IMR-90 (cell line): Measurements from ENCODE around the gene ALOX15. TPM values are rescaled to one million over a fixed set of nuclear protein-coding genes. Genes with fewer than 3 reads are reported as not detected.

Experiments
- ATAC-seq: fragments of 200-7000 bp; cut with Tn5 transposase; 2 replicates; pipeline ENCODE4 v1.9.1; 2020; ENCODE audit warnings: low read depth, mild to moderate bottlenecking, moderate library complexity
- BruUV-seq: library from RNA; stranded (reverse); fragments of 400-500 nt; replicated peaks from 2 replicates; lab custom pipeline; 2021; lab: Mats Ljungman, UMichigan
- CTCF ChIA-PET: fragments of 300-600 bp; formaldehyde crosslinking; extraction: SDS; loops from one replicate; lab custom pipeline; 2021; ENCODE audit warnings: antibody characterized with exemption; lab: Yijun Ruan, JAX
- POLR2A ChIA-PET: fragments of 300-600 bp; sonication (Branson Sonifier 250); formaldehyde crosslinking; loops from one replicate; lab custom pipeline; 2022; ENCODE audit warnings: antibody characterized with exemption; ENCODE audit not compliant: unreplicated experiment; lab: Charles Lee
- DNase-seq: peaks from one replicate; pipeline ENCODE4 v3.0.0; 2013
- H2AFZ ChIP-seq: replicated peaks from 2 replicates; pipeline ENCODE3; 2013; ENCODE audit warnings: low read length, mild to moderate bottlenecking; ENCODE audit not compliant: poor library complexity
- H2AK5ac ChIP-seq: 2 replicates; pipeline ENCODE4 v1.6.1; 2013; ENCODE audit warnings: low read depth, low read length, inconsistent platforms
- H2AK9ac ChIP-seq: replicated peaks from 2 replicates; pipeline ENCODE3; 2013; ENCODE audit warnings: mild to moderate bottlenecking, low read depth, low read length, moderate library complexity; ENCODE audit not compliant: poor library complexity
- H2BK120ac ChIP-seq: 2 replicates; pipeline ENCODE4 v1.6.1; 2013; ENCODE audit warnings: low read depth, low read length, inconsistent platforms
- H2BK15ac ChIP-seq: 3 replicates; pipeline ENCODE4 v1.6.1; 2013; ENCODE audit warnings: low read depth, low read length, inconsistent platforms
- H2BK20ac ChIP-seq: 2 replicates; pipeline ENCODE4 v1.6.1; 2013; ENCODE audit warnings: low read depth, mild to moderate bottlenecking, inconsistent platforms, low read length, moderate library complexity
- H2BK5ac ChIP-seq: 2 replicates; pipeline ENCODE4 v1.6.1; 2013; ENCODE audit warnings: mild to moderate bottlenecking, low read depth, low read length, inconsistent platforms; ENCODE audit not compliant: poor library complexity, severe bottlenecking
- H3K14ac ChIP-seq: replicated peaks from 2 replicates; pipeline ENCODE4 v1.6.1; 2013; ENCODE audit warnings: low read depth, low read length, inconsistent platforms
- H3K18ac ChIP-seq: 2 replicates; pipeline ENCODE4 v1.6.1; 2013; ENCODE audit warnings: low read depth, low read length, control low read depth
- H3K23ac ChIP-seq: 2 replicates; pipeline ENCODE4 v1.6.1; 2013; ENCODE audit warnings: low read depth, low read length, inconsistent platforms
- H3K27ac ChIP-seq: 2 replicates; pipeline ENCODE4 v1.5.1; 2013; ENCODE audit warnings: mild to moderate bottlenecking, control low read depth, low read length; ENCODE audit not compliant: insufficient read depth
- H3K27me3 ChIP-seq: 2 replicates; pipeline ENCODE4 v1.6.1; 2013; ENCODE audit warnings: low read length; ENCODE audit not compliant: control insufficient read depth, insufficient read depth
- H3K36me3 ChIP-seq: 2 replicates; pipeline ENCODE4 v1.6.1; 2013; ENCODE audit warnings: low read length, mixed read lengths; ENCODE audit not compliant: control insufficient read depth, insufficient read depth
- H3K4ac ChIP-seq: 2 replicates; pipeline ENCODE4 v1.6.1; 2013; ENCODE audit warnings: low read depth, low read length, inconsistent platforms
- H3K4me1 ChIP-seq: 2 replicates; pipeline ENCODE4 v1.6.1; 2013; ENCODE audit warnings: low read length, mixed read lengths; ENCODE audit not compliant: control insufficient read depth, insufficient read depth
- H3K4me2 ChIP-seq: 2 replicates; pipeline ENCODE4 v1.6.1; 2013; ENCODE audit warnings: low read depth, mild to moderate bottlenecking, control low read depth, low read length, moderate library complexity
- H3K4me3 ChIP-seq: 2 replicates; pipeline ENCODE4 v1.5.1; 2013; ENCODE audit warnings: low read depth, mild to moderate bottlenecking, control low read depth, low read length, moderate library complexity; ENCODE audit not compliant: insufficient read depth
- H3K56ac ChIP-seq: 2 replicates; pipeline ENCODE4 v1.6.1; 2013; ENCODE audit warnings: low read length, inconsistent platforms; ENCODE audit not compliant: insufficient read depth; ENCODE audit errors: extremely low read depth
- H3K79me1 ChIP-seq, 2 experiments: 2 replicates each; pipeline ENCODE4 v1.6.1; 2013; ENCODE audit warnings: low read length in 2 of 2, inconsistent platforms in 1 of 2, low read depth in 1 of 2
- H3K9ac ChIP-seq: 2 replicates; pipeline ENCODE4 v1.6.1; 2013; ENCODE audit warnings: low read depth, low read length, control low read depth
- H3K9me1 ChIP-seq: 2 replicates; pipeline ENCODE4 v1.6.1; 2013; ENCODE audit warnings: low read length, inconsistent platforms; ENCODE audit not compliant: insufficient read depth
- H3K9me3 ChIP-seq: 2 replicates; pipeline ENCODE4 v1.6.1; 2013; ENCODE audit warnings: low read length; ENCODE audit not compliant: control insufficient read depth, insufficient read depth
- H4K20me1 ChIP-seq: 2 replicates; pipeline ENCODE4 v1.6.1; 2013; ENCODE audit warnings: low read length, inconsistent platforms; ENCODE audit not compliant: insufficient read depth
- H4K5ac ChIP-seq: 2 replicates; pipeline ENCODE4 v1.6.1; 2013; ENCODE audit warnings: mild to moderate bottlenecking, low read depth, low read length, control low read depth
- H4K8ac ChIP-seq, 2 experiments: 2 replicates each; pipeline ENCODE4 v1.6.1; 2013; ENCODE audit warnings: low read depth in 2 of 2, low read length in 2 of 2, control low read depth in 1 of 2, inconsistent platforms in 1 of 2
- H4K91ac ChIP-seq: 2 replicates; pipeline ENCODE4 v1.6.1; 2013; ENCODE audit warnings: low read depth, low read length, inconsistent platforms; ENCODE audit not compliant: insufficient read depth
- CHD1 ChIP-seq: IDR thresholded peaks from 2 replicates; pipeline ENCODE4 v1.6.1; 2012; ENCODE audit warnings: low read depth, low read length, improper control_type of control experiment
- CTCF ChIP-seq: conservative IDR thresholded peaks from 2 replicates; pipeline ENCODE4 v1.5.1; 2012; ENCODE audit warnings: mild to moderate bottlenecking, low read depth, low read length, improper control_type of control experiment
- ELK1 ChIP-seq: fragments of 150-350 bp; IDR thresholded peaks from 2 replicates; pipeline ENCODE4 v1.6.1; 2016; ENCODE audit warnings: low read depth, mild to moderate bottlenecking, low read length, moderate library complexity, borderline replicate concordance
- FOS ChIP-seq: fragments of 150-350 bp; IDR thresholded peaks from 2 replicates; pipeline ENCODE4 v1.6.1; 2016; ENCODE audit warnings: low read depth, low read length
- MAFK ChIP-seq: IDR thresholded peaks from 2 replicates; pipeline ENCODE4 v1.6.1; 2012; ENCODE audit warnings: low read depth, low read length, improper control_type of control experiment
- POLR2A ChIP-seq: IDR thresholded peaks from 2 replicates; pipeline ENCODE4 v1.6.1; 2012; ENCODE audit warnings: mild to moderate bottlenecking, low read depth, low read length
- RCOR1 ChIP-seq: IDR thresholded peaks from 2 replicates; pipeline ENCODE4 v1.6.1; 2012; ENCODE audit warnings: mild to moderate bottlenecking, low read length, improper control_type of control experiment; ENCODE audit not compliant: insufficient replicate concordance
- USF2 ChIP-seq: fragments of 150-350 bp; IDR thresholded peaks from 2 replicates; pipeline ENCODE4 v1.6.1; 2017; ENCODE audit warnings: mild to moderate bottlenecking, antibody characterized with exemption, low read length, low read depth
- WGBS, 2 experiments: methylation state at CpG; one replicate each; pipeline versions ENCODE4 v1.1.5 to v1.1.7; 2013; ENCODE audit warnings: missing lambda C conversion rate in 2 of 2; ENCODE audit not compliant: insufficient read length in 1 of 2; ENCODE audit errors: extremely low coverage in 2 of 2; 5-methylcytosine and 5-hydroxymethylcytosine counted together
- dilution Hi-C: fragments of 300-500 bp; cut with HindIII; formaldehyde crosslinking; loops from one replicate; pipeline ENCODE4 v1.14.3; 2018; ENCODE audit warnings: low sequenced_read_pairs; ENCODE audit not compliant: unreplicated experiment
- in situ Hi-C: fragments of 300-500 bp; cut with MboI; formaldehyde crosslinking; loops from 3 replicates; pipeline ENCODE4 v1.14.3; 2019; ENCODE audit warnings: low sequenced_read_pairs, inconsistent platforms, mixed read lengths
- intact Hi-C: fragments of 100-400 bp; cut with micrococcal nuclease; formaldehyde crosslinking; loops from 2 replicates; pipeline ENCODE4 v1.10.0; 2022
- polyA plus RNA-seq, 3 experiments: library from polyadenylated mRNA; depleted of rRNA; stranded (reverse); fragments of >200 nt; gene quantifications; 2 replicates each; pipeline ENCODE4 v1.2.3, GENCODE V29; 2012; ENCODE audit warnings: low replicate concordance in 1 of 3
- total RNA-seq: library from RNA; depleted of rRNA; stranded (reverse); fragments of >200 nt; gene quantifications from 2 replicates; pipeline ENCODE4 v1.2.3, GENCODE V29; 2012

The ALOX15 gene
- total and polyA plus RNA-seq, 2 of the 4 experiments (the other 2 are of a cell fraction), result not detected

GRCh38 chr17:4652997-4653396 is 11.5 kb upstream of the ALOX15 start:
- CTCF ChIA-PET, result no interaction called here
- in situ Hi-C loops, result no loop called here

More at GRCh38 chr17:4652997-4653396, 11.5 kb upstream of the ALOX15 start:
- Histone ChIP-seq H2AFZ (no peak overlapping the region), H3K9me3 (no peaks in the 10 kb centered on the region), H2AK9ac (no peak overlapping the region), H4K20me1 (no peaks in the 10 kb centered on the region), H2AK5ac (no peak overlapping the region), H3K36me3 (no peaks in the 10 kb centered on the region), H3K23ac (no peak overlapping the region), H3K27ac (no peak overlapping the region), H2BK120ac (no peak overlapping the region), H3K56ac (no peak overlapping the region), H4K8ac (no peak overlapping the region), H3K79me1 (no peaks in the 10 kb centered on the region), H3K14ac (no peak overlapping the region), H2BK20ac (no peak overlapping the region), H2BK15ac (no peak overlapping the region), H3K27me3 (peaks cover 21% of the 10 kb centered on the region), H4K91ac (no peak overlapping the region), H3K9me1 (no peaks in the 10 kb centered on the region), H3K18ac (no peak overlapping the region), H3K4me1 (no peaks in the 10 kb centered on the region), H3K4ac (no peak overlapping the region), H3K9ac (no peak overlapping the region), H3K4me2 (no peak overlapping the region), H3K4me3 (no peak overlapping the region), H2BK5ac (no peak overlapping the region), H4K5ac (no peak overlapping the region)
- intact Hi-C loops (no loop called here), dilution Hi-C loops (no loop called here)
- DNase-seq (no peak), ATAC-seq (no peak)
- BruUV-seq, result no TSS peak
- TF ChIP-seq ELK1 (no peak), POLR2A (no peak), RCOR1 (no peak), USF2 (no peak), CHD1 (no peak), MAFK (no peak), CTCF (no peak), FOS (no peak)
- POLR2A ChIA-PET, result no interaction called here
- no CpG with 5 or more reads among the region's 5 CpGs for WGBS, 2 experiments
